ENCODE results near the gene UBN2. TPM values are rescaled to one million over a fixed set of nuclear protein-coding genes. Genes with fewer than 3 reads are reported as not detected.

UBN2 gene
- total RNA-seq, 1 donor, result 8.0 TPM

DNA sequence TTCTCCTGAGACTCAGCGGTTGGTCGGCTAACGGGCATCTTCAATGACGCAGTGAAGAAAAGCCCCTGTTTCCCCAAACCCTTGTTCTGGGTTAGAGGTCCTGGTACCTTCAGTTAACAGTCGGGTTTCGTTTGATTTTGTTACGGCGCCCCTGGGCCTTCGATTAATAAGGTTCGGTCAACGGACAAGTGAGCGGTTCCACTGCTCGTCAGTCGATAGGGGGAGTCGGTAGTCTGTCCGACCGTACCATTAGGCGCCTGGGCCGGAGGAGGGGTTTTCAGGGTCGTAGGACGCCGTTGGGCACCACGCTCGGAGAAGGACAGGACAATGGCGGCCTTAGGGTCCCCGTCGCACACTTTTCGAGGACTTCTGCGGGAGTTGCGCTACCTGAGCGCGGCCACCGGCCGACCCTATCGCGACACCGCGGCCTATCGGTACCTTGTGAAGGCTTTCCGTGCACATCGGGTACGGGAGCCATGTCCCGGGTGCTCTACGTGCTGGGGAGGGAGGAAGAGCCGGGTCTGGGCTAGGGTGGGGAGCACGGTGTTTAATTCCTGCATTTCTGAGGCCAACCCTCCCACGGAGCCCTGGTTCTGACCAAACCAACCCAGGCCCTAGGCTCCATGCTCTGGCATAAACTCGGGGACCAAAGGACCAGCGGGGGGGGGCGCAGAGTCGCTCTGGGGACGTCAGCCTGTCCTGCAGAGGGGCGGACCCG lies 110.2 kb downstream of the UBN2 start, which contains the start of gene FMC1:
FMC1 (plus strand) TSS at position 280 of the 718 bp plus-strand sequence; CDS start at position 328, 48 bp downstream.
- H3K4me3 ChIP-seq (ENCODE audit: low read depth, low read length), result peak within 1 kb of the TSS; percentile 95
- peak; percentile 96 for DNase-seq (ENCODE audit: low read depth)
- TF ChIP-seq, protein P1, sequence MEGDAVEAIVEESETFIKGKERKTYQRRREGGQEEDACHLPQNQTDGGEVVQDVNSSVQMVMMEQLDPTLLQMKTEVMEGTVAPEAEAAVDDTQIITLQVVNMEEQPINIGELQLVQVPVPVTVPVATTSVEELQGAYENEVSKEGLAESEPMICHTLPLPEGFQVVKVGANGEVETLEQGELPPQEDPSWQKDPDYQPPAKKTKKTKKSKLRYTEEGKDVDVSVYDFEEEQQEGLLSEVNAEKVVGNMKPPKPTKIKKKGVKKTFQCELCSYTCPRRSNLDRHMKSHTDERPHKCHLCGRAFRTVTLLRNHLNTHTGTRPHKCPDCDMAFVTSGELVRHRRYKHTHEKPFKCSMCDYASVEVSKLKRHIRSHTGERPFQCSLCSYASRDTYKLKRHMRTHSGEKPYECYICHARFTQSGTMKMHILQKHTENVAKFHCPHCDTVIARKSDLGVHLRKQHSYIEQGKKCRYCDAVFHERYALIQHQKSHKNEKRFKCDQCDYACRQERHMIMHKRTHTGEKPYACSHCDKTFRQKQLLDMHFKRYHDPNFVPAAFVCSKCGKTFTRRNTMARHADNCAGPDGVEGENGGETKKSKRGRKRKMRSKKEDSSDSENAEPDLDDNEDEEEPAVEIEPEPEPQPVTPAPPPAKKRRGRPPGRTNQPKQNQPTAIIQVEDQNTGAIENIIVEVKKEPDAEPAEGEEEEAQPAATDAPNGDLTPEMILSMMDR (IDR thresholded peaks at IDR 0.05; ENCODE audit: insufficient read depth, low read length), result peak; percentile 29

DNA sequence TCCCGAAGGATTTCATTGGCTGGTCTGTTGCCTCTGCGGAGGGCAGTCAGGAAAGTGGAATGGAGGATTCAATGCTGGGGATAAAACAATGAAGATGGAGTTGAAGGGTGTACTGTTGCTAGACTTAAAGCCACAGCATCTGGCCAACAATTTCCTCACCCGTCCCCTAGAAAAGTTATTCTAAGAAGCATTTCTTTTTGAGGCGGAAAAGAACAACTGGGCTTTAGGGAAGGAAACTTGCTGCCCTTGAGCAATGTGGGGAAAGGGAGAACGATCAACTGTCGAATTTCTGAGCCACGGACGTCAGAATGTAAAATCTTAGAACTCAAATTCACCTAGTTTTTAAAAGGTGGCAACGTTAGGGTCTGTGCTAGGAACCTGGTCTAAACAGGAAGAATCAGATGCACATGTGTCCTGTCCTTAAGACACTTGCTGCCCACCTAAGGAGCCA lies 110.8 kb downstream of the UBN2 start:
- TF ChIP-seq, protein P1 (IDR thresholded peaks at IDR 0.05; ENCODE audit: insufficient read depth, low read length), result no peak
- H3K4me3 ChIP-seq (ENCODE audit: low read depth, low read length), result peak overlapping the region; percentile 95
- peak; percentile 88 for DNase-seq (ENCODE audit: low read depth)

DNA sequence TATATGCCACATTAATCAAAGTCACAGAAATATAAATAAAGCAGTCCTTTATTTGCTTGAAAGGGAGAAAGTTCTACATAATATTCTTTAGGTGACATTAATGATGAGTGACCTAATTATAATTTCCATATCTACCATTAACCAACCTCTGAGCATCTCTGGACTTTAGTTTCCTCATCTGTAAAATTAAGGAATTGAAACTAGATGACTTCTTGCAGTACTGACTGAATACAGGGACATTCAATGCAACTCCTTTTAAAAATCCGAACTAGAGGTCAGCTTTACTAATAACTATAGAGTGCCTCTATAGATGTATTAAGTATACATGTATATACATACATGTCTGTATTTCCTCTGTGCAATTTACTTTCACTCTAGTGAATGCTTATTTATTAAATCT lies 114.0 kb downstream of the UBN2 start:
- DNase-seq (ENCODE audit: low read depth), result no peak
- TF ChIP-seq, protein P1 (IDR thresholded peaks at IDR 0.05; ENCODE audit: insufficient read depth, low read length), result no peak
- no peak overlapping the region for H3K4me3 ChIP-seq (ENCODE audit: low read depth, low read length)

DNA sequence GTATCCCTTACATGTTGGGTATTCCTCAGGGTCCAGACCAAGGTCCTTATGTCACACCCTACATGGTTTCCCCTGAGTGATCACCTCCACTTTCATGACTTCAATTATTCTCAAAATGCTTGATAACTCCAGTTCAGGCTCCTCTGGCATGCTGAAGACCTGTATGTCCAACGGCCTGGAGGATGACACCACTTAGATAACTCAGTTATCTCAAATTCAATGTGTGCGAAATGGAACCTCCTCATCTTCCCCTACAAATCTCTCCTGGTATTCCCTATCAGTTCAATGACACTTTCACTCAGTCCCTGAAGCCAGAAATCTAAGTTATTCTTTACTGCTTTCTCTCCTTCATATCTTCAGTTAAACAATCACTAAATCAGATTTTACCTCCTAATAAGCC lies 120.0 kb downstream of the UBN2 start:
- TF ChIP-seq, protein P1 (IDR thresholded peaks at IDR 0.05; ENCODE audit: insufficient read depth, low read length), result no peak
- DNase-seq (ENCODE audit: low read depth), result no peak
- H3K4me3 ChIP-seq (ENCODE audit: low read depth, low read length), result no peak overlapping the region

- DNase-seq (ENCODE audit: low read depth), result no peak
- TF ChIP-seq, protein P1 (IDR thresholded peaks at IDR 0.05; ENCODE audit: insufficient read depth, low read length), result no peak
- H3K4me3 ChIP-seq (ENCODE audit: low read depth, low read length), result no peak overlapping the region
Observed at GRCh38 chr7:139354729-139355128, 123.7 kb downstream of the UBN2 start.

GRCh38 chr7:139355320-139355719 lies 124.3 kb downstream of the UBN2 start:
- TF ChIP-seq, protein P1 (IDR thresholded peaks at IDR 0.05; ENCODE audit: insufficient read depth, low read length), result no peak
- peak; percentile 25 for DNase-seq (ENCODE audit: low read depth)
- H3K4me3 ChIP-seq (ENCODE audit: low read depth, low read length), result no peak overlapping the region

Small RNA genes lying within 50 kb of the gene (small RNA-seq; reads per million reads assigned to genes)
- gene AC009220.1, result not detected
- not detected for gene RNU6-206P

Other genes with a start within 250 kb of the UBN2 start
- 0.57 and 3.7 TPM in 2 replicates for gene KIAA1549, start 249.8 kb upstream of the UBN2 start, total RNA-seq (ENCODE audit: low replicate concordance)
- 11.9 and 36.6 TPM in 2 replicates for gene ZC3HAV1L, start 195.2 kb upstream of the UBN2 start, total RNA-seq (ENCODE audit: low replicate concordance)
- gene ZC3HAV1, start 121.5 kb upstream of the UBN2 start, total RNA-seq (ENCODE audit: low replicate concordance), result 20.0 and 55.4 TPM in 2 replicates
- gene FMC1, start 110.1 kb downstream of the UBN2 start, total RNA-seq (ENCODE audit: low replicate concordance), result 8.4 and 9.6 TPM in 2 replicates
- gene LUC7L2, start 128.7 kb downstream of the UBN2 start, total RNA-seq (ENCODE audit: low replicate concordance), result 58.5 and 93.7 TPM in 2 replicates